Heart left ventricle (tissue), 16 donors: ENCODE measurements around the gene RBM44. TPM values are rescaled to one million over a fixed set of nuclear protein-coding genes. Genes with fewer than 3 reads are reported as not detected.
"Not testable (repeated sequence)": the region's sequence is repeated elsewhere in the genome, so short reads cannot be mapped to it uniquely, and the experiment has no call there.

ENCODE experiments used
- ATAC-seq, 4 donors: fragments of 200-7000 bp; cut with Tn5 transposase; one replicate each; pipeline ENCODE4 v1.9.1; 2020 to 2022; ENCODE audit warnings: moderate library complexity in 4 of 4, mild to moderate bottlenecking in 3 of 4, moderate number of reproducible peaks in 1 of 4
- DNase-seq, 5 donors: peaks; one replicate each; pipeline ENCODE4 v3.0.0-alpha.2; 2020
- H3K27ac ChIP-seq, 12 donors: fragments of 200-600 bp; sonication (generic) in 4 of 12; one replicate each; pipeline versions ENCODE4 v1.5.0 to v1.8.0; 2016 to 2022; ENCODE audit warnings: mild to moderate bottlenecking in 2 of 12
- H3K27me3 ChIP-seq, 9 donors: fragments of 200-600 bp; sonication (generic) in 2 of 9; one replicate each; pipeline versions ENCODE4 v1.5.1 to v1.8.0; 2016 to 2022; ENCODE audit warnings: mild to moderate bottlenecking in 3 of 9
- H3K36me3 ChIP-seq, 9 donors: fragments of 200-600 bp; sonication (generic) in 2 of 9; one replicate each; pipeline versions ENCODE4 v1.5.0 to v1.8.0; 2018 to 2022; ENCODE audit warnings: mild to moderate bottlenecking in 2 of 9
- H3K4me1 ChIP-seq, 12 donors: fragments of 200-600 bp; sonication (generic) in 4 of 12; one replicate each; pipeline versions ENCODE4 v1.5.0 to v1.8.0; 2016 to 2022; ENCODE audit warnings: mild to moderate bottlenecking in 3 of 12
- H3K4me3 ChIP-seq, 12 donors: fragments of 200-600 bp; sonication (generic) in 4 of 12; one replicate each; pipeline versions ENCODE4 v1.5.0 to v1.8.0; 2017 to 2022; ENCODE audit warnings: mild to moderate bottlenecking in 9 of 12, moderate library complexity in 4 of 12
- H3K9me3 ChIP-seq, 12 donors: fragments of 200-600 bp; sonication (generic) in 4 of 12; one replicate each; pipeline versions ENCODE4 v1.5.0 to v1.8.0; 2016 to 2022; ENCODE audit warnings: mild to moderate bottlenecking in 1 of 12
- POLR2A ChIP-seq, 2 donors: fragments of 450-650 bp; IDR thresholded peaks; one replicate each; pipeline ENCODE4 v1.6.1; 2017; ENCODE audit warnings: antibody characterized with exemption in 2 of 2, mild to moderate bottlenecking in 2 of 2, moderate library complexity in 2 of 2
- WGBS, 4 donors: extraction: QIAGEN DNeasy Blood & Tissue Kit in 2 of 4; methylation state at CpG; one replicate each; pipeline versions ENCODE4 v1.1.5 to v1.1.7; 2013 to 2018; 5-methylcytosine and 5-hydroxymethylcytosine counted together
- intact Hi-C, 10 donors: fragments of 100-400 bp; cut with DNase I; formaldehyde crosslinking; loops; one replicate each; pipeline versions ENCODE4 v1.11.1 to v1.14.2; 2022
- polyA plus RNA-seq, 2 donors: library from polyadenylated mRNA; stranded (reverse); fragments of 200-250 nt; gene quantifications; one replicate each; pipeline ENCODE4 v1.2.3, GENCODE V29; 2013
- total RNA-seq, 9 donors: library from RNA; depleted of rRNA in 2 of 9; stranded (reverse); fragments of >200 nt in 2 of 9; fragmentation: NEBNext Ultra II Directional in 3 of 9; extraction: Animal tissue kit (Norgen Biotek cat#: 25700) in 3 of 9; gene quantifications; one replicate each; pipeline versions ENCODE4 v1.1.0 to v1.2.4, GENCODE V29; 2016 to 2023
- TF ChIP-seq, protein P1 (sequence below), 12 donors: fragments of 200-600 bp; sonication (generic) in 4 of 12; IDR thresholded peaks; one replicate each; pipeline versions ENCODE4 v1.5.0 to v1.8.0; 2018 to 2022; ENCODE audit warnings: antibody characterized with exemption in 12 of 12, mild to moderate bottlenecking in 5 of 12
- donor health status: ischemic (EF 13 %, LVEDD 7.1; RV severe dilation, severe dysfunction).
- donor health status: healthy with polysubstance abuse.
- donor health status: DM: no; HTN: yes; CAD: no.
- donor health status: DM: no; HTN: no; CAD: no.
- donor health status: ischemic (EF 25% LVEDD 6.9; RV normal size, moderate dysfunction).
- donor health status: ischemic (EF 25% LVEDD 5.7; RV mildly dilated, moderate dysfunction).
- donor health status: healthy.
- donor health status: DM: yes; HTN: yes; CAD: no.
- donor health status: ischemic (EF 35%, LVEDD 5.7; RV mildly dilated, moderate dysfunction).
- donor health status: nonischemic (EF 11% LVEDD 7.7; RV severe dilation, severe dysfunction).
- donor health status: DM: yes; HTN: yes; CAD: no.
- donor health status: PGD.
- donor health status: ischemic (EF 29% LVEDD 5.4; RV normal size, mild dysfunction).
- donor health status: nonischemic (EF 23%, LVEDD 6.1; RV moderate dilation, normal function).

The RBM44 gene
- total and polyA plus RNA-seq, 11 donors = 0.16 to 0.94 (median 0.44) TPM

DNA sequence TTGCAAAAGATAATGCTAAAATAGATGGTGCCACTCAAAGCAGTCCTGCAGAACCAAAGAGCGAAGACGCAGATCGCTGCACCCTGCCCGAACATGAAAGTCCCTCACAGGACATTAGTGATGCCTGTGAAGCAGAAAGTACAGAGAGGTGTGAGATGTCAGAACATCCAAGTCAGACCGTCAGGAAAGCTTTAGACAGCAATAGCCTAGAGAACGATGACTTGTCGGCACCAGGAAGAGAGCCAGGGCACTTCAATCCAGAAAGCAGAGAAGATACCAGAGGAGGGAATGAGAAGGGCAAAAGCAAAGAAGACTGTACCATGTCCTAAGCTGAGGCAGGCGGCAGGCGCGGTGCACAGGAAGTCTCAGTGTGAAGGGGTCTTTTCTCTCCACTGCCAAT lies 34.8 kb upstream of the RBM44 start:
- Histone ChIP-seq H3K27ac (peak overlapping the region in 6 of 12 donors; percentile 11 to 62 (median 46)), H3K9me3 (no peaks in the 10 kb centered on the region), H3K36me3 (peaks cover 6 to 95% (median 76%) of the 10 kb centered on the region in 9 donors), H3K27me3 (no peaks in the 10 kb centered on the region), H3K4me3 (no peak overlapping the region), H3K4me1 (peaks cover 0 to 24% (median 6%) of the 10 kb centered on the region in 12 donors)
- TF ChIP-seq, protein P1, sequence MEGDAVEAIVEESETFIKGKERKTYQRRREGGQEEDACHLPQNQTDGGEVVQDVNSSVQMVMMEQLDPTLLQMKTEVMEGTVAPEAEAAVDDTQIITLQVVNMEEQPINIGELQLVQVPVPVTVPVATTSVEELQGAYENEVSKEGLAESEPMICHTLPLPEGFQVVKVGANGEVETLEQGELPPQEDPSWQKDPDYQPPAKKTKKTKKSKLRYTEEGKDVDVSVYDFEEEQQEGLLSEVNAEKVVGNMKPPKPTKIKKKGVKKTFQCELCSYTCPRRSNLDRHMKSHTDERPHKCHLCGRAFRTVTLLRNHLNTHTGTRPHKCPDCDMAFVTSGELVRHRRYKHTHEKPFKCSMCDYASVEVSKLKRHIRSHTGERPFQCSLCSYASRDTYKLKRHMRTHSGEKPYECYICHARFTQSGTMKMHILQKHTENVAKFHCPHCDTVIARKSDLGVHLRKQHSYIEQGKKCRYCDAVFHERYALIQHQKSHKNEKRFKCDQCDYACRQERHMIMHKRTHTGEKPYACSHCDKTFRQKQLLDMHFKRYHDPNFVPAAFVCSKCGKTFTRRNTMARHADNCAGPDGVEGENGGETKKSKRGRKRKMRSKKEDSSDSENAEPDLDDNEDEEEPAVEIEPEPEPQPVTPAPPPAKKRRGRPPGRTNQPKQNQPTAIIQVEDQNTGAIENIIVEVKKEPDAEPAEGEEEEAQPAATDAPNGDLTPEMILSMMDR (IDR thresholded peaks at IDR 0.05) = no peak
- TF ChIP-seq POLR2A (IDR thresholded peaks at IDR 0.05) = no peak
- intact Hi-C loops = no loop called here
- peak in 1 of 5 donors; percentile 41 for DNase-seq
- WGBS, 4 donors = 53 to 70% (median 63%) methylated on average over 10 of the region's 10 CpGs
- ATAC-seq = peak; percentile 50 to 84 (median 74)

DNA sequence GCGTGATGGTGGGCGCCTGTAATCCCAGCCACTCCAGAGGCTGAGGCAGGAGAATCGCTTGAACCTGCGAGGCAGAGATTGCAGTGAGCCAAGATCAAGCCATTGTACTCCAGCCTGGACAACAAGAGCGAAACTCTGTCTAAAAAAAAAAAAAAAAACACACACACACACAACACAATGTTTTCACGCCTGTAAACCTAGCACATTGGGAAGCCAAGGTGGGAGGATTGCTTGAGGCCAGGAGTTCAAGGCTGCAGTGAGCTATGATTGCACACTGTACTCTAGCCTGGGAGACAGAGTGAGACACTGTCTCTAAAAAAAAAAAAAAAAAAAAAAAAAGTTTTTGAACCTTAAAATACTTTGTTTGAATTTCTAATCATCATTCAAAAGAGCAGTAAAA lies 33.5 kb upstream of the RBM44 start:
- Histone ChIP-seq H3K4me1 (peaks cover 0 to 24% (median 6%) of the 10 kb centered on the region in 12 donors), H3K36me3 (peaks cover 2 to 95% (median 75%) of the 10 kb centered on the region in 9 donors)
- H3K9me3 ChIP-seq, intact Hi-C loops, ATAC-seq, DNase-seq, H3K27ac ChIP-seq, H3K27me3 ChIP-seq, H3K4me3 ChIP-seq: not testable (repeated sequence)
- 94 to 97% (median 95%) methylated on average over 6 of the region's 6 CpGs for WGBS, 4 donors

DNA sequence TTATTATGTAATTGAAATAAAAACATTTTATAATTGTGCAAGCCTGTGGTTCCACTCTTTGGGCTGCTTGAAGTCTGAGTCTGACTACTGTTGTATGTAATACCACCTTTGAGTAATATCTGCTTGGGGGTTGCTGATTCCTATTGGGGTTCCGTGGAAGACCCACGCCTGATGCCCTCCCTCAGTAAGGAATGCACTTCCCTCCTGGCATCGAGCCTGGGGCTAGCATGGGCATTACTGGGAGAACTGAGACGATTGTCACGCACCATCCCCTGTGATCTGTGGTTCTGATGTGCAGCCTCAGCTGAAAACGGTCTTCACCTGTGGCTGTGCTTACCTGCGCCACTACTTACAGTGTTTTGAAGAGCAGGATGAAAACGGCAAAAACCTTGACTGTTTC lies 32.7 kb upstream of the RBM44 start:
- H3K27me3 ChIP-seq = no peaks in the 10 kb centered on the region
- intact Hi-C loops = no loop called here
- ATAC-seq (peak; percentile 21 to 43 (median 28)), DNase-seq (no peak)
- H3K4me1 ChIP-seq = peaks cover 0 to 24% (median 6%) of the 10 kb centered on the region in 12 donors
- no peaks in the 10 kb centered on the region for H3K9me3 ChIP-seq
- TF ChIP-seq, protein P1 (IDR thresholded peaks at IDR 0.05) = no peak
- no peak for TF ChIP-seq POLR2A (IDR thresholded peaks at IDR 0.05)
- 55 to 72% (median 62%) methylated on average over 8 of the region's 8 CpGs for WGBS, 4 donors
- peaks cover 0 to 95% (median 75%) of the 10 kb centered on the region in 9 donors for H3K36me3 ChIP-seq
- H3K4me3 ChIP-seq = no peak overlapping the region
- peak overlapping the region in 8 of 12 donors; percentile 38 to 68 (median 66) for H3K27ac ChIP-seq

DNA sequence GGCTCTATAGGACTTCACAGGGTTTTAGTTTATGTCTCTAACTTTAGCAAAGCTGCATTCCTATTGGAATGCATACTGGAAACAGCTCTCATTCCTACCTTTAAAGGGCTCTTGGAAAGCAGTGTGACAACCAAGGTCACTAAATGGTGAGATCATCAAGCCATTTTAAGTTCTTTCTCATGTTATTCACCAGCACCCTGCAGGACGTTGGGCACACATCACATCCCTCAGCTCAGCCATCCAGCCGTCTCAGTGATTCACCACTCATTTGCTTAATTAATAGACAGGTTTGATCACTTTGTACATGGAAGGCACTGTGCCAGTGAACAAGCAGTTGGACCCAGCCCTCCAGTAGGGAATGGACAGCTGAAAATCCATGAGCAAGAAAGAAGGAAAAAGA lies 32.2 kb upstream of the RBM44 start:
- peaks cover 0 to 24% (median 6%) of the 10 kb centered on the region in 12 donors for H3K4me1 ChIP-seq
- intact Hi-C loops = no loop called here
- DNase-seq (no peak), ATAC-seq (peak; percentile 25 to 77 (median 52))
- no peak for TF ChIP-seq POLR2A (IDR thresholded peaks at IDR 0.05)
- TF ChIP-seq, protein P1 (IDR thresholded peaks at IDR 0.05) = no peak
- 31 to 47% (median 42%) methylated on average over 2 of the region's 2 CpGs for WGBS, 4 donors
- no peaks in the 10 kb centered on the region for H3K27me3 ChIP-seq
- H3K36me3 ChIP-seq = peaks cover 0 to 95% (median 74%) of the 10 kb centered on the region in 9 donors
- H3K27ac ChIP-seq = peak overlapping the region in 9 of 12 donors; percentile 25 to 71 (median 66)
- no peak overlapping the region for H3K4me3 ChIP-seq
- H3K9me3 ChIP-seq = no peaks in the 10 kb centered on the region

DNA sequence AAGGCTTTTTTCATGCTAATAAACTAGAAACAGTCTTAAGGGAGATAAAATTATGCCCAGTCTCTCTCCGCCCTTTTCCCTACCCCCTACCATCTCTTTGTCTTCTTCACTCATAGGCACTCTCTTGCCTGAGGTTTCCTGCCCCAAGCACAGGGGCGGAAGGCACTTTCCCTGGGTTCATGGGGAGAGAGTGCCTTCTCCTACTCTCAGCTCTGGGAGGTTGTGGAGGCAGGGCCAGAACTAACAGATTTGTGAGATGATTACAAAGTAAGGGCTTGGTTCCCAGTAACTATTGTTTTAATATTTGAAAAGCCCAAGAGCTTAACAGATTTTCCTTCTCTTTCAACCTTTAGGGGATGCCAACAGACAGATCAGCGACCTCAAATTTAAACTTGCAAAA lies 26.1 kb upstream of the RBM44 start:
- Histone ChIP-seq H3K27me3 (no peaks in the 10 kb centered on the region), H3K4me3 (no peak overlapping the region), H3K27ac (peak overlapping the region in 1 of 12 donors; percentile 11), H3K4me1 (peaks cover 0 to 12% (median 0%) of the 10 kb centered on the region in 12 donors), H3K36me3 (peaks cover 0 to 99% (median 87%) of the 10 kb centered on the region in 9 donors), H3K9me3 (no peaks in the 10 kb centered on the region)
- intact Hi-C loops = no loop called here
- WGBS, 4 donors = 89 to 94% (median 92%) methylated on average over 3 of the region's 3 CpGs
- ATAC-seq (no peak), DNase-seq (no peak)
- no peak for TF ChIP-seq POLR2A (IDR thresholded peaks at IDR 0.05)
- TF ChIP-seq, protein P1 (IDR thresholded peaks at IDR 0.05) = no peak
